ENCODE results near the gene BARD1. TPM values are rescaled to one million over a fixed set of nuclear protein-coding genes. Genes with fewer than 3 reads are reported as not detected.

BARD1 gene
- total and polyA plus RNA-seq, 2 experiments from 2014 or later = 9.9 to 18.0 TPM

- no peaks in the 10 kb centered on the region for H3K27me3 ChIP-seq
- H3K36me3 ChIP-seq = no peaks in the 10 kb centered on the region
- no peak for DNase-seq (ENCODE audit: low read depth in 1 of 2, low spot score in 1 of 2)
- no peak overlapping the region for H3K27ac ChIP-seq
- H3K4me3 ChIP-seq = no peak overlapping the region
- peaks cover 2% of the 10 kb centered on the region for H3K4me1 ChIP-seq (ENCODE audit: low read depth)
- no peaks in the 10 kb centered on the region for H3K9me3 ChIP-seq (ENCODE audit: low read depth)
- no peak for TF ChIP-seq CTCF (IDR thresholded peaks at IDR 0.05; ENCODE audit: low read depth, low read length)
Measured at GRCh38 chr2:214676421-214677089, 132.9 kb downstream of the BARD1 start.

Measured in cardiac muscle cell (in vitro differentiated cells and primary cell).